HepG2 (cell line): Measurements from ENCODE around the gene PTPRU. TPM values are rescaled to one million over a fixed set of nuclear protein-coding genes. Genes with fewer than 3 reads are reported as not detected.
A peak's percentile ranks its signal among the peaks of the same experiment; 100 is the strongest.

Experiments used
- ATAC-seq: fragments of 200-7000 bp; cut with Tn5 transposase; 3 replicates; pipeline ENCODE4 v1.9.1; 2020; ENCODE audit warnings: mild to moderate bottlenecking, moderate library complexity
- BruUV-seq: library from RNA; stranded (reverse); fragments of 400-500 nt; replicated peaks from 2 replicates; lab custom pipeline; 2021; lab: Mats Ljungman, UMichigan
- CTCF ChIA-PET: fragments of 300-600 bp; formaldehyde crosslinking; extraction: SDS; loops from one replicate; lab custom pipeline; 2021; ENCODE audit warnings: low total read pairs, inconsistent platforms, low intra/inter-chr PET ratio; lab: Yijun Ruan, JAX
- POLR2A ChIA-PET: fragments of 350-600 bp; sonication (Branson Sonifier 250); formaldehyde crosslinking; loops from one replicate; lab custom pipeline; 2020; ENCODE audit warnings: antibody characterized with exemption, inconsistent platforms; lab: Yijun Ruan, JAX
- DNase-seq: peaks from one replicate; pipeline ENCODE4 v3.0.0-alpha.2; 2015; ENCODE audit warnings: low spot score
- FAIRE-seq: peaks from 3 replicates; lab custom pipeline; 2011; peaks lifted over from hg19 to GRCh38; lab: Jason Lieb, UNC
- H2AFZ ChIP-seq: one replicate; pipeline ENCODE4 v1.6.1; 2011; ENCODE audit warnings: low read length, inconsistent platforms
- H3K27ac ChIP-seq: fragments of 300-600 bp; 3 replicates; pipeline ENCODE4 v1.8.0; 2011; ENCODE audit warnings: mixed run types, mild to moderate bottlenecking, mixed read lengths, low read length, inconsistent platforms; ENCODE audit not compliant: insufficient read depth; ENCODE audit errors: extremely low read length
- H3K27me3 ChIP-seq, 2 experiments: fragments of 200-600 bp in 1 of 2; 2 replicates in 1 of 2; 3 replicates in 1 of 2; pipeline versions ENCODE4 v1.6.0 to v1.8.0; 2011; ENCODE audit warnings: low read length in 2 of 2, mild to moderate bottlenecking in 2 of 2, moderate library complexity in 2 of 2, inconsistent platforms in 1 of 2; ENCODE audit not compliant: insufficient read depth in 2 of 2, control insufficient read depth in 1 of 2
- H3K36me3 ChIP-seq, 2 experiments: fragments of 200-600 bp in 1 of 2; replicated peaks in 1 of 2; 2 replicates in 1 of 2; 3 replicates in 1 of 2; pipeline versions ENCODE4 v1.5.1 to v1.8.0; 2011; ENCODE audit warnings: low read length in 2 of 2, inconsistent platforms in 1 of 2; ENCODE audit not compliant: insufficient read depth in 2 of 2, control insufficient read depth in 1 of 2
- H3K4me1 ChIP-seq: 2 replicates; pipeline ENCODE4 v1.5.1; 2012; ENCODE audit warnings: low read length, inconsistent platforms; ENCODE audit not compliant: insufficient read depth
- H3K4me2 ChIP-seq: 2 replicates; pipeline ENCODE4 v1.6.0; 2011; ENCODE audit warnings: low read depth, low read length, inconsistent platforms
- H3K4me3 ChIP-seq, 3 experiments: fragments of 200-600 bp in 1 of 3; sonication (generic), shearing (Covaris generic) in 1 of 3; replicated peaks in 1 of 3; 2 replicates each; pipeline ENCODE4 v1.5.1; 2011 to 2016; ENCODE audit warnings: low read length in 3 of 3, inconsistent platforms in 2 of 3, low read depth in 2 of 3, mild to moderate bottlenecking in 2 of 3, control low read depth in 1 of 3, mixed read lengths in 1 of 3; ENCODE audit not compliant: insufficient read depth in 1 of 3
- H3K79me2 ChIP-seq: one replicate; pipeline ENCODE4 v1.6.1; 2011; ENCODE audit warnings: low read length, inconsistent platforms; ENCODE audit not compliant: insufficient read depth
- H3K9ac ChIP-seq: 2 replicates; pipeline ENCODE4 v1.6.0; 2011; ENCODE audit warnings: mild to moderate bottlenecking, low read depth, low read length, inconsistent platforms; ENCODE audit not compliant: insufficient read depth
- H3K9me3 ChIP-seq: 2 replicates; pipeline ENCODE4 v1.5.1; 2012; ENCODE audit warnings: mild to moderate bottlenecking, low read length
- H4K20me1 ChIP-seq: 2 replicates; pipeline ENCODE4 v1.6.0; 2011; ENCODE audit warnings: inconsistent platforms, mild to moderate bottlenecking, low read length, moderate library complexity; ENCODE audit not compliant: insufficient read depth
- ADNP ChIP-seq: sonication (generic); formaldehyde crosslinking; IDR thresholded peaks from 2 replicates; pipeline ENCODE4 v1.4.0; 2020; ENCODE audit warnings: missing genetic modification reagents
- ARHGAP35 ChIP-seq: sonication (generic); formaldehyde crosslinking; IDR thresholded peaks from 2 replicates; pipeline ENCODE4 v1.9.0; 2022; ENCODE audit warnings: mild to moderate bottlenecking, inconsistent platforms, moderate library complexity, missing genetic modification reagents, borderline replicate concordance
- CHCHD3 ChIP-seq: sonication (generic); formaldehyde crosslinking; IDR thresholded peaks from 2 replicates; pipeline ENCODE4 v1.8.0; 2022; ENCODE audit warnings: mild to moderate bottlenecking, missing genetic modification reagents, moderate library complexity
- HNF4G ChIP-seq, 2 experiments: sonication (generic) in 1 of 2; formaldehyde crosslinking in 1 of 2; IDR thresholded peaks; 2 replicates each; pipeline versions ENCODE4 v1.4.0 to v1.6.1; 2011 to 2020; ENCODE audit warnings: borderline replicate concordance in 2 of 2, low read depth in 2 of 2, mild to moderate bottlenecking in 2 of 2, low read length in 1 of 2, missing genetic modification reagents in 1 of 2, moderate library complexity in 1 of 2
- KLF16 ChIP-seq, 2 experiments: sonication (generic) in 1 of 2; formaldehyde crosslinking in 1 of 2; IDR thresholded peaks; 2 replicates each; pipeline versions ENCODE4 v1.6.1 to v1.8.0; 2016 to 2023; ENCODE audit warnings: missing genetic modification reagents in 2 of 2, missing compliant biosample characterization in 1 of 2
- MBNL3 ChIP-seq: fragments of 250-450 bp; sonication (Bioruptor Pico); conservative IDR thresholded peaks from 2 replicates; pipeline ENCODE4 v1.8.0; 2022; ENCODE audit warnings: mild to moderate bottlenecking, inconsistent platforms
- MED8 ChIP-seq: sonication (generic); formaldehyde crosslinking; IDR thresholded peaks from 2 replicates; pipeline ENCODE4 v1.8.1; 2023; ENCODE audit warnings: mild to moderate bottlenecking, missing genetic modification reagents; ENCODE audit not compliant: insufficient replicate concordance
- NR2C2 ChIP-seq: sonication (generic); formaldehyde crosslinking; IDR thresholded peaks from 2 replicates; pipeline ENCODE4 v1.4.0; 2020; ENCODE audit warnings: missing genetic modification reagents, mild to moderate bottlenecking, moderate library complexity, borderline replicate concordance
- PHF20 ChIP-seq: sonication (generic); formaldehyde crosslinking; IDR thresholded peaks from 2 replicates; pipeline ENCODE4 v1.5.0; 2020; ENCODE audit warnings: mild to moderate bottlenecking, missing genetic modification reagents
- RAD51 ChIP-seq: fragments of 450-650 bp; IDR thresholded peaks from 2 replicates; pipeline ENCODE4 v1.6.1; 2016; ENCODE audit warnings: borderline replicate concordance
- RFXANK ChIP-seq: IDR thresholded peaks from 2 replicates; pipeline ENCODE4 v1.6.1; 2016
- RXRA ChIP-seq: sonication (generic); formaldehyde crosslinking; IDR thresholded peaks from 2 replicates; pipeline ENCODE4 v1.5.1; 2020; ENCODE audit warnings: missing genetic modification reagents
- SKI ChIP-seq: fragments of 450-650 bp; IDR thresholded peaks from one replicate; pipeline ENCODE4 v1.6.1; 2018; ENCODE audit warnings: mild to moderate bottlenecking; ENCODE audit not compliant: partially characterized antibody
- XBP1 ChIP-seq: sonication (generic); formaldehyde crosslinking; IDR thresholded peaks from 2 replicates; pipeline ENCODE4 v1.5.0; 2020; ENCODE audit warnings: missing genetic modification reagents
- ZNF124 ChIP-seq: sonication (generic); formaldehyde crosslinking; IDR thresholded peaks from 2 replicates; pipeline ENCODE4 v1.4.0; 2020; ENCODE audit warnings: missing genetic modification reagents
- ZNF326 ChIP-seq: sonication (generic); formaldehyde crosslinking; IDR thresholded peaks from 2 replicates; pipeline ENCODE4 v1.4.0; 2020; ENCODE audit warnings: missing genetic modification reagents, borderline replicate concordance
- ZNF569 ChIP-seq: sonication (generic); formaldehyde crosslinking; IDR thresholded peaks from 2 replicates; pipeline ENCODE4 v1.5.0; 2020; ENCODE audit warnings: mild to moderate bottlenecking, missing genetic modification reagents, moderate library complexity, borderline replicate concordance
- ZNF761 ChIP-seq: sonication (generic); formaldehyde crosslinking; conservative IDR thresholded peaks from 2 replicates; pipeline ENCODE4 v1.4.0; 2020; ENCODE audit warnings: mild to moderate bottlenecking, missing genetic modification reagents
- ZNF816 ChIP-seq: sonication (generic); formaldehyde crosslinking; IDR thresholded peaks from 2 replicates; pipeline ENCODE4 v1.8.0; 2022; ENCODE audit warnings: missing genetic modification reagents, mild to moderate bottlenecking, borderline replicate concordance
- WGBS: methylation state at CpG from one replicate; pipeline ENCODE4 v1.1.6; 2017; ENCODE audit warnings: low lambda C conversion rate; 5-methylcytosine and 5-hydroxymethylcytosine counted together
- in situ Hi-C: cut with HindIII; loops from 2 replicates; pipeline ENCODE4 v1.10.0; 2017; ENCODE audit warnings: low pct_unique_long_range_greater_than_20kb; ENCODE audit not compliant: extremely low pct_ligation_motif_present
- intact Hi-C: fragments of 100-400 bp; cut with micrococcal nuclease; formaldehyde crosslinking; loops from one replicate; pipeline ENCODE4 v1.10.0; 2022; ENCODE audit not compliant: unreplicated experiment
- polyA plus RNA-seq, 8 experiments: library from polyadenylated mRNA; depleted of rRNA in 3 of 8; stranded (reverse) in 7 of 8; unstranded in 1 of 8; fragments of >200 nt; fragmentation: Illumina TruSeq in 4 of 8; extraction: Trizol in 4 of 8; gene quantifications; 2 replicates each; pipeline versions ENCODE4 v1.2.1 to v1.2.3, GENCODE V29; 2011 to 2016; ENCODE audit warnings: low read depth in 4 of 8, missing spikeins in 1 of 8, mixed read lengths in 1 of 8; ENCODE audit not compliant: insufficient read depth in 1 of 8
- total RNA-seq, 5 experiments: library from RNA; depleted of rRNA; stranded (reverse); fragments of >200 nt; fragmentation: Illumina TruSeq; extraction: Trizol; gene quantifications; 2 replicates each; pipeline ENCODE4 v1.2.3, GENCODE V29; 2016; ENCODE audit warnings: low read depth in 1 of 5

The PTPRU gene
- total and polyA plus RNA-seq, 2 of the 13 experiments (the other 11 are each of a cell fraction or from before 2014, with no cell fraction given) = 21.6 to 22.3 TPM

DNA sequence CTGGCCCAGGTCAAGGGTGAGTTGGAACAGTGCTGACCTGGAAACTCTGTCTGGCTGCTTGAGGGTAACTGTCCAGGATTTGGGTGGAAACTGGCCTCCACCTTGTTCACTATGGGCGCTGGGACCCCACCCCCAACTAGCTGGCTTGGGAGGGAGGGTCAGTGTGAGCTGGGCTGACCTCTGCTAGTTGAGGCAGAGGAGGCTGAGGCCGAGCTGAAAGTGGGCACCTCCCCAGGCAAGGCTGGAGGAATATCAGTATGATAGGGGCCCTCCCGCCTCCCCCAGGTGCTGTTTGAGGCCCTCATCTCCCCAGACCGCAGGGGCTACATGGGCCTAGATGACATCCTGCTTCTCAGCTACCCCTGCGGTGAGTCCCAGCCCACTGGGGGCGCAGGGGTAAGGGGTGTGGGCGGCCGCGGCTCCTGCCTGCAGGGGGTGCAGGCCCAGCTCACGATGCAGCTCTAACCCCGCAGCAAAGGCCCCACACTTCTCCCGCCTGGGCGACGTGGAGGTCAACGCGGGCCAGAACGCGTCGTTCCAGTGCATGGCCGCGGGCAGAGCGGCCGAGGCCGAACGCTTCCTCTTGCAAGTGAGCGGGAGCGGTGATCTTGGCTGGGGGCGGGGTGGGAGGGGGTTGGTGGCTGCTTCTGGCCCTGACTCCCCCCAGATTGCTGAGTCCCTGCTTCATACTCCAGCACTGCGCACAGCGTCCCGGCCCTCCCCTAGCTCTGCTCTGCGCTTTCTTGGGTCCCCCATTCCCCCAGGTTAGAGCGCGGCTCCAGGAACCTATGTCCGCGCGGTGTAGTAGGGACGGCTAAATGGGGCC is 22.9 kb downstream of the PTPRU start:
- TF ChIP-seq HNF4G (IDR thresholded peaks at IDR 0.05; ENCODE audit: borderline replicate concordance, low read depth, low read length) (no peak), HNF4G (CRISPR knock-in tag; IDR thresholded peaks at IDR 0.05; ENCODE audit: borderline replicate concordance, low read depth) (no peak), SKI (peak; percentile 1)
- ChIA-PET POLR2A (no interaction called here), CTCF (no interaction called here)
- H2AFZ ChIP-seq = no peak overlapping the region
- peaks cover 4 to 6% of the 10 kb centered on the region in 2 experiments; a peak in 3 of 5 replicates for H3K36me3 ChIP-seq
- intact Hi-C loops (no loop called here), in situ Hi-C loops (no loop called here)
- no peak overlapping the region for H3K27ac ChIP-seq
- FAIRE-seq (no peak), DNase-seq (no peak), ATAC-seq (no peak; the same call in 1 of the 3 replicates)
- no peaks in the 10 kb centered on the region for H3K9me3 ChIP-seq
- peaks cover 7% of the 10 kb centered on the region; the same call in 1 of the 2 replicates for H3K4me1 ChIP-seq
- H4K20me1 ChIP-seq = peaks cover 4% of the 10 kb centered on the region; the same call in 1 of the 2 replicates
- H3K4me3 ChIP-seq = no peak overlapping the region
- H3K79me2 ChIP-seq = no peaks in the 10 kb centered on the region
- no peak overlapping the region for H3K9ac ChIP-seq
- WGBS = 98% methylated on average over 13 of the region's 38 CpGs
- no peak overlapping the region for H3K4me2 ChIP-seq
- no TSS peak for BruUV-seq
- no peaks in the 10 kb centered on the region for H3K27me3 ChIP-seq

DNA sequence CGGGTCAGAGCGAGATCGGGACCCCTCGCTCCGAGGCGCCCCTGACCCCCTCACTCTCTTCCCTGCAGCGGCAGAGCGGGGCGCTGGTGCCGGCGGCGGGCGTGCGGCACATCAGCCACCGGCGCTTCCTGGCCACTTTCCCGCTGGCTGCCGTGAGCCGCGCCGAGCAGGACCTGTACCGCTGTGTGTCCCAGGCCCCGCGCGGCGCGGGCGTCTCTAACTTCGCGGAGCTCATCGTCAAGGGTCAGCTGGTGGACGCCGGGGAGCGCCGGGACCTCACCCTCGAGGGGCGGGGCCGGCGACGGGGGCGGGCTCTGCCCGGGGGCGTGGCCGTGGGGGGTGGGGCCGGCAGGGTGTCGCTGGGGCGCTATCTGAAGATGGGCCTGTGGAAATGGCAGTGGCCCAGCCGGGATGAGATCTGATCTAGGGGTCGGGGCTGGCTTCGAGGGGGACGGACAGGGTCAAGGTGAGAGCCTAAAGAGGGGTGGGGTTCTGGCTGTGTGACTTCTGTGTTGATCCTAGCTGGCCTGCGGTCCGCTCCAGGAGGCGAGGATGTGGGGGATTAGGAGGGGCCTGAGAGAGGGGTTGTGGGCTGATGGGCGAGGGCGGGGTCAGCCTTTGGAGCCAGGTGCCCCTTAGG is 23.6 kb downstream of the PTPRU start:
- no peaks in the 10 kb centered on the region for H3K9me3 ChIP-seq
- H3K36me3 ChIP-seq = peaks cover 4 to 6% of the 10 kb centered on the region in 2 experiments; a peak in 3 of 5 replicates
- in situ Hi-C loops (no loop called here), intact Hi-C loops (no loop called here)
- H3K4me2 ChIP-seq = no peak overlapping the region
- no peak overlapping the region for H3K27ac ChIP-seq
- H3K9ac ChIP-seq = no peak overlapping the region
- H3K4me3 ChIP-seq = no peak overlapping the region
- no peaks in the 10 kb centered on the region for H3K27me3 ChIP-seq
- H3K79me2 ChIP-seq = no peaks in the 10 kb centered on the region
- 97% methylated on average over 47 of the region's 56 CpGs for WGBS
- DNase-seq (no peak), FAIRE-seq (no peak), ATAC-seq (no peak)
- H4K20me1 ChIP-seq = peaks cover 4% of the 10 kb centered on the region; the same call in 1 of the 2 replicates
- ChIA-PET CTCF (no interaction called here), POLR2A (no interaction called here)
- H3K4me1 ChIP-seq = peaks cover 7% of the 10 kb centered on the region; the same call in 1 of the 2 replicates
- H2AFZ ChIP-seq = no peak overlapping the region
- no TSS peak for BruUV-seq
- no peak for TF ChIP-seq ZNF569 (CRISPR knock-in tag)
- TF ChIP-seq NR2C2 (CRISPR knock-in tag) = no peak
- no peak for TF ChIP-seq ARHGAP35
- no peak for TF ChIP-seq XBP1
- no peak for TF ChIP-seq RFXANK (CRISPR knock-in tag)
- no peak for TF ChIP-seq ZNF761 (CRISPR knock-in tag)
- TF ChIP-seq MED8 (CRISPR knock-in tag) = no peak
- TF ChIP-seq RAD51 = no peak
- TF ChIP-seq PHF20 (CRISPR knock-in tag) = no peak
- TF ChIP-seq CHCHD3 (CRISPR knock-in tag) = no peak
- TF ChIP-seq RXRA (CRISPR knock-in tag) = no peak
- no peak for TF ChIP-seq MBNL3 (CRISPR knock-in tag)
- TF ChIP-seq ZNF326 = no peak
- no peak for TF ChIP-seq ZNF124 (CRISPR knock-in tag)
- TF ChIP-seq ZNF816 (CRISPR knock-in tag) = no peak
- no peak for TF ChIP-seq KLF16 (CRISPR knock-in tag; IDR thresholded peaks at IDR 0.05)
- TF ChIP-seq ADNP (CRISPR knock-in tag) = no peak
